CD14-positive monocyte (primary cell): Measurements from ENCODE around the gene CTNNA2. TPM values are rescaled to one million over a fixed set of nuclear protein-coding genes. Genes with fewer than 3 reads are reported as not detected.

Experiments used
- DNase-seq, 3 donors: peaks; one replicate each; pipeline ENCODE4 v3.0.0-alpha.2; 2011 to 2022
- H2AFZ ChIP-seq: 2 replicates; pipeline ENCODE4 v1.6.0; 2012; ENCODE audit warnings: mild to moderate bottlenecking, low read depth, low read length, inconsistent platforms; ENCODE audit not compliant: insufficient read depth, poor library complexity, severe bottlenecking
- H3K27ac ChIP-seq, 2 donors: 1 replicate in 1 of 2; 2 replicates in 1 of 2; pipeline ENCODE4 v1.5.1; 2012 to 2013; ENCODE audit warnings: low read length in 2 of 2, control low read depth in 1 of 2, inconsistent platforms in 1 of 2, low read depth in 1 of 2, mild to moderate bottlenecking in 1 of 2
- H3K27me3 ChIP-seq, 2 donors: one replicate each; pipeline versions ENCODE4 v1.6.0 to v1.6.1; 2011 to 2013; ENCODE audit warnings: low read length in 2 of 2; ENCODE audit not compliant: control insufficient read depth in 2 of 2, insufficient read depth in 2 of 2
- H3K36me3 ChIP-seq, 2 donors: replicated peaks in 1 of 2; 1 replicate in 1 of 2; 2 replicates in 1 of 2; pipeline versions ENCODE4 v1.5.1 to v1.6.1; 2012 to 2013; ENCODE audit warnings: low read length in 2 of 2, control low read depth in 1 of 2, inconsistent platforms in 1 of 2, mild to moderate bottlenecking in 1 of 2; ENCODE audit not compliant: insufficient read depth in 2 of 2, control insufficient read depth in 1 of 2
- H3K4me1 ChIP-seq, 2 donors: 1 replicate in 1 of 2; 2 replicates in 1 of 2; pipeline versions ENCODE4 v1.5.1 to v1.6.1; 2012 to 2013; ENCODE audit warnings: low read length in 2 of 2, control low read depth in 1 of 2, inconsistent platforms in 1 of 2, mild to moderate bottlenecking in 1 of 2, moderate library complexity in 1 of 2; ENCODE audit not compliant: insufficient read depth in 2 of 2, control insufficient read depth in 1 of 2
- H3K4me2 ChIP-seq: replicated peaks from 2 replicates; pipeline ENCODE3; 2012; ENCODE audit warnings: low read length, moderate library complexity, mild to moderate bottlenecking; ENCODE audit not compliant: poor library complexity, severe bottlenecking; ENCODE audit errors: extremely low read depth
- H3K4me3 ChIP-seq, 3 experiments: fragments of 200-600 bp in 1 of 3; sonication (generic) in 1 of 3; replicated peaks in 1 of 3; 1 replicate in 2 of 3; 2 replicates in 1 of 3; pipeline ENCODE4 v1.5.1; 2011 to 2013; ENCODE audit warnings: low read length in 3 of 3, mild to moderate bottlenecking in 3 of 3, control low read depth in 2 of 3, low read depth in 2 of 3, inconsistent platforms in 1 of 3, moderate library complexity in 1 of 3
- H3K79me2 ChIP-seq: 2 replicates; pipeline ENCODE4 v1.6.0; 2012; ENCODE audit warnings: mild to moderate bottlenecking, control low read depth, inconsistent platforms, low read length, moderate library complexity; ENCODE audit not compliant: insufficient read depth
- H3K9ac ChIP-seq: 2 replicates; pipeline ENCODE4 v1.6.0; 2017; ENCODE audit warnings: low read length, mild to moderate bottlenecking; ENCODE audit not compliant: insufficient read depth, poor library complexity, severe bottlenecking
- H3K9me3 ChIP-seq, 2 donors: replicated peaks in 1 of 2; 1 replicate in 1 of 2; 2 replicates in 1 of 2; pipeline versions ENCODE4 v1.5.1 to v1.6.1; 2012 to 2013; ENCODE audit warnings: low read length in 2 of 2, control low read depth in 1 of 2; ENCODE audit not compliant: control insufficient read depth in 1 of 2, insufficient read depth in 1 of 2
- H4K20me1 ChIP-seq: 2 replicates; pipeline ENCODE4 v1.6.0; 2012; ENCODE audit warnings: mild to moderate bottlenecking, low read length, control low read depth, moderate library complexity; ENCODE audit not compliant: insufficient read depth
- H3K27ac Mint-ChIP-seq, 7 donors: one replicate each; pipeline ENCODE4 v1.8.0; 2020; ENCODE audit warnings: mild to moderate bottlenecking in 7 of 7, mixed read lengths in 7 of 7, moderate library complexity in 6 of 7, inconsistent platforms in 2 of 7
- H3K27me3 Mint-ChIP-seq, 3 donors: one replicate each; pipeline ENCODE4 v1.8.0; 2021 to 2022; ENCODE audit warnings: low read depth in 3 of 3, mild to moderate bottlenecking in 3 of 3, mixed read lengths in 3 of 3, moderate library complexity in 3 of 3, inconsistent platforms in 1 of 3
- H3K36me3 Mint-ChIP-seq, 2 donors: one replicate each; pipeline ENCODE4 v1.8.0; 2020; ENCODE audit warnings: mixed read lengths in 2 of 2, inconsistent platforms in 1 of 2, mild to moderate bottlenecking in 1 of 2
- H3K4me1 Mint-ChIP-seq: one replicate; pipeline ENCODE4 v1.8.0; 2020; ENCODE audit warnings: mild to moderate bottlenecking, mixed read lengths
- H3K4me3 Mint-ChIP-seq, 2 donors: one replicate each; pipeline ENCODE4 v1.8.0; 2020; ENCODE audit warnings: mild to moderate bottlenecking in 2 of 2, mixed read lengths in 2 of 2, moderate library complexity in 1 of 2
- H3K9me3 Mint-ChIP-seq, 7 donors: one replicate each; pipeline ENCODE4 v1.8.0; 2020 to 2022; ENCODE audit warnings: mixed read lengths in 7 of 7, mild to moderate bottlenecking in 6 of 7, moderate library complexity in 6 of 7, inconsistent platforms in 2 of 7
- WGBS: methylation state at CpG from one replicate; pipeline ENCODE4 v1.1.5; 2013; ENCODE audit warnings: missing lambda C conversion rate; ENCODE audit not compliant: insufficient coverage; 5-methylcytosine and 5-hydroxymethylcytosine counted together
- intact Hi-C, 2 donors: fragments of 100-400 bp; cut with micrococcal nuclease; formaldehyde crosslinking; loops; one replicate each; pipeline versions ENCODE4 v1.15.0 to v1.15.1; 2023
- polyA plus RNA-seq, 3 donors: library from polyadenylated mRNA; depleted of rRNA in 1 of 3; unstranded in 2 of 3; stranded (reverse) in 1 of 3; fragments of 300-500 nt in 2 of 3; fragments of >200 nt in 1 of 3; fragmentation: Illumina TruSeq in 2 of 3; gene quantifications; 1 replicate in 2 of 3; 2 replicates in 1 of 3; pipeline ENCODE4 v1.2.3, GENCODE V29; 2012 to 2021
- TF ChIP-seq, protein P1 (sequence below): fragments of 200-600 bp; IDR thresholded peaks from one replicate; pipeline ENCODE4 v1.8.0; 2022; ENCODE audit warnings: antibody characterized with exemption, mild to moderate bottlenecking

CTNNA2 gene
- polyA plus RNA-seq, 3 donors: not detected

GRCh38 chr2:80527119-80527518, 1014.3 kb downstream of the CTNNA2 start:
- Mint-ChIP-seq H3K9me3 (peaks cover 0 to 6% (median 2%) of the 10 kb centered on the region in 7 donors), H3K27me3 (no peaks in the 10 kb centered on the region), H3K4me1 (no peaks in the 10 kb centered on the region), H3K27ac (no peak overlapping the region), H3K36me3 (no peaks in the 10 kb centered on the region), H3K4me3 (no peak overlapping the region)
- H3K4me2 ChIP-seq: no peak overlapping the region
- no peak overlapping the region for H3K27ac ChIP-seq
- no peaks in the 10 kb centered on the region for H3K36me3 ChIP-seq
- no peak overlapping the region for H3K9ac ChIP-seq
- peaks cover 4 to 10% of the 10 kb centered on the region in 2 donors for H3K9me3 ChIP-seq
- intact Hi-C loops: no loop called here
- TF ChIP-seq, protein P1, sequence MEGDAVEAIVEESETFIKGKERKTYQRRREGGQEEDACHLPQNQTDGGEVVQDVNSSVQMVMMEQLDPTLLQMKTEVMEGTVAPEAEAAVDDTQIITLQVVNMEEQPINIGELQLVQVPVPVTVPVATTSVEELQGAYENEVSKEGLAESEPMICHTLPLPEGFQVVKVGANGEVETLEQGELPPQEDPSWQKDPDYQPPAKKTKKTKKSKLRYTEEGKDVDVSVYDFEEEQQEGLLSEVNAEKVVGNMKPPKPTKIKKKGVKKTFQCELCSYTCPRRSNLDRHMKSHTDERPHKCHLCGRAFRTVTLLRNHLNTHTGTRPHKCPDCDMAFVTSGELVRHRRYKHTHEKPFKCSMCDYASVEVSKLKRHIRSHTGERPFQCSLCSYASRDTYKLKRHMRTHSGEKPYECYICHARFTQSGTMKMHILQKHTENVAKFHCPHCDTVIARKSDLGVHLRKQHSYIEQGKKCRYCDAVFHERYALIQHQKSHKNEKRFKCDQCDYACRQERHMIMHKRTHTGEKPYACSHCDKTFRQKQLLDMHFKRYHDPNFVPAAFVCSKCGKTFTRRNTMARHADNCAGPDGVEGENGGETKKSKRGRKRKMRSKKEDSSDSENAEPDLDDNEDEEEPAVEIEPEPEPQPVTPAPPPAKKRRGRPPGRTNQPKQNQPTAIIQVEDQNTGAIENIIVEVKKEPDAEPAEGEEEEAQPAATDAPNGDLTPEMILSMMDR: no peak
- no peaks in the 10 kb centered on the region for H3K4me1 ChIP-seq
- 97% methylated on average over 3 of the region's 3 CpGs for WGBS
- H3K79me2 ChIP-seq: no peaks in the 10 kb centered on the region
- H4K20me1 ChIP-seq: no peaks in the 10 kb centered on the region
- DNase-seq: no peak
- no peaks in the 10 kb centered on the region for H3K27me3 ChIP-seq
- H3K4me3 ChIP-seq: no peak overlapping the region
- no peak overlapping the region for H2AFZ ChIP-seq

- no peaks in the 10 kb centered on the region for H4K20me1 ChIP-seq
- no peak overlapping the region for H2AFZ ChIP-seq
- H3K27ac Mint-ChIP-seq: no peak overlapping the region
- H3K4me3 Mint-ChIP-seq: no peak overlapping the region
- no peaks in the 10 kb centered on the region for H3K36me3 ChIP-seq
- H3K9me3 ChIP-seq: peaks cover 4 to 10% of the 10 kb centered on the region in 2 donors
- no peak overlapping the region for H3K4me3 ChIP-seq
- no peaks in the 10 kb centered on the region for H3K4me1 ChIP-seq
- DNase-seq: no peak
- H3K79me2 ChIP-seq: no peaks in the 10 kb centered on the region
- no peaks in the 10 kb centered on the region for H3K27me3 ChIP-seq
- no peak overlapping the region for H3K9ac ChIP-seq
- no peaks in the 10 kb centered on the region for H3K27me3 Mint-ChIP-seq
- H3K4me1 Mint-ChIP-seq: no peaks in the 10 kb centered on the region
- TF ChIP-seq, protein P1: no peak
- H3K36me3 Mint-ChIP-seq: no peaks in the 10 kb centered on the region
- peaks cover 0 to 6% (median 4%) of the 10 kb centered on the region in 7 donors for H3K9me3 Mint-ChIP-seq
- intact Hi-C loops: no loop called here
- H3K27ac ChIP-seq: no peak overlapping the region
- no peak overlapping the region for H3K4me2 ChIP-seq
- 92% methylated on average over 6 of the region's 7 CpGs for WGBS
Measured at GRCh38 chr2:80529466-80530165, 1016.8 kb downstream of the CTNNA2 start.
